Sciatic nerve (tissue), 2 donors: ENCODE measurements around the gene CDO1. TPM values are rescaled to one million over a fixed set of nuclear protein-coding genes. Genes with fewer than 3 reads are reported as not detected.
"Not testable (repeated sequence)": the region's sequence is repeated elsewhere in the genome, so short reads cannot be mapped to it uniquely, and the experiment has no call there.

Experiments used
- ATAC-seq: fragments of 200-7000 bp; cut with Tn5 transposase; one replicate; pipeline ENCODE4 v1.9.1; 2020; ENCODE audit warnings: mild to moderate bottlenecking, moderate library complexity
- DNase-seq: peaks from one replicate; pipeline ENCODE4 v3.0.0-alpha.2; 2020; ENCODE audit warnings: low spot score
- intact Hi-C: fragments of 100-400 bp; cut with DNase I; formaldehyde crosslinking; loops from one replicate; pipeline ENCODE4 v1.14.2; 2022
- total RNA-seq: library from RNA; stranded (reverse); fragmentation: NEBNext Ultra II Directional; extraction: Animal tissue kit (Norgen Biotek cat#: 25700); gene quantifications from one replicate; pipeline ENCODE4 v1.2.1, GENCODE V29; 2021
- donor health status: DM: no; HTN: no; CAD: no.
- donor health status: DM: no; HTN: no; CAD: no.

CDO1 gene
- total RNA-seq, 1 donor from 2014 or later = 72.8 TPM

- DNase-seq (no peak), ATAC-seq (no peak)
- intact Hi-C loops = loop anchor here (5.0 kb wide), 1 partner anchor 207 kb away; no protein-coding TSS in a partner anchor
These were observed 22.5 kb upstream of the CDO1 start for GRCh38 chr5:115838885-115839518.

DNA sequence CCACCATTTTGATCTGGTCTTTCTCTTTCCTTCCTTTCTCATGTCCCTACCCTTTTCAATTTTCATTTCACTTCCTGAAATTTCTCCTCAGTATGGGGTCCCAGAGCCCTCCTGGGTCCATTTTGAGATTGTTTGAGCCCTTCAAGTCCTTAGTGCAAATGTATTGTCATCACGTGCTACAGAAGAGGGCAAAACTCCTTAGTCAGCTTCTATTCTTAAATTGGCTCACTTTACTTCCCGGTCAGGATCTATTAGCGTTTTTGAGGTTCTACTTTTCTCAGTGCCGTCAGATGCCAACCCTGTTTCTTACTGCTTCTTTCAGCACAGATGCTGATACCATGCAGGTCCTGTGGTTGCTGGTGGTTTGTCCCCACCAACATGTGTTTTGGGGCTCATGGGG is 19.0 kb upstream of the CDO1 start:
- ATAC-seq (no peak), DNase-seq (no peak)
- intact Hi-C loops = loop anchor here (5.0 kb wide), 1 partner anchor 203 kb away; no protein-coding TSS in a partner anchor

DNA sequence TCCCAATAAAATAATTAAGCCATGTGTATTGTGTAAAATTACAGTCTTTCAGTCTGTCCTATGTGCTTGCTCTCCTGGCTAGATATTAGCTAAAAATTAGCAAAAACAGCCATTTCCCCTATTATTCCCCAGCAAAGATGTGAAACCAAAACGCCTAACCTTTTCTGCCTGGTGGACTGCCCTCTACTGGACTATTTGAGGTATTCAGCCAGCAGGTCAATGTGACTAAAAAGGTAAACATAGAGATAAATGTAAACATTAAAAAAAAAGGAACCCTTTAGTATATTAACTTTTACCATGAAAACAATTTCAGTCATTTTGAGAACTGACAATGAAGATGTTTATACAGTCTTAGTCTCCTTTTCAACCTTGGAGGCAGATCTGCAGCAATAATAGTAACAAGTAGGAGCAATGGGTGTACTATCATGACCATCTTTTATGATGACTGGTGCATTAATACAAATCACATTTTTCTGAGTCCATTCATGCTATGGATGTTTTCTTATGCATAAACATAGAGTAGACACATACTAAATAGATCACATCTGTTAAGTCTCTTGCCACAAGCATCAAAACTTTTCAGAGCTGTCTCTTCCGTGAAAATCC is 14.8 kb upstream of the CDO1 start:
- peak; percentile 75 for ATAC-seq
- no peak for DNase-seq
- intact Hi-C loops = no loop called here

DNA sequence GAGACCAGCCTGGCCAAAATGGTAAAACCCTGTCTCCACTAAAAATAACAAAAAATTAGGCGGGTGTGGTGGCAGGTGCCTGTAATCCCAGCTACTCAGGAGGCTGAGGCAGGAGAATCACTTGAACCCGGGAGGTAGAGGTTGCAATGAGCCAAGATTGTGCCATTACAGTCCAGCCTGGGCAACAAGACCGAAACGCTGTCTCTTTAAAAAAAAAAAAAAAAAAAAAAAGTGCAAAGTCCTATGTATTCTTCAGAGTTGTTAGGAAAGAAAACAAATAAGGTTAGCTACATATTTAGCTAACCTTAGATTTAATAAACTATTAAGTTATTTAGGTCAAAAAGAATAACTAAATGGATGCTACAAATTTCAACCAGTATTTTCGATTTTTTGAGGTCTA is 13.5 kb upstream of the CDO1 start:
- DNase-seq (no peak), ATAC-seq (no peak)
- intact Hi-C loops = no loop called here

DNA sequence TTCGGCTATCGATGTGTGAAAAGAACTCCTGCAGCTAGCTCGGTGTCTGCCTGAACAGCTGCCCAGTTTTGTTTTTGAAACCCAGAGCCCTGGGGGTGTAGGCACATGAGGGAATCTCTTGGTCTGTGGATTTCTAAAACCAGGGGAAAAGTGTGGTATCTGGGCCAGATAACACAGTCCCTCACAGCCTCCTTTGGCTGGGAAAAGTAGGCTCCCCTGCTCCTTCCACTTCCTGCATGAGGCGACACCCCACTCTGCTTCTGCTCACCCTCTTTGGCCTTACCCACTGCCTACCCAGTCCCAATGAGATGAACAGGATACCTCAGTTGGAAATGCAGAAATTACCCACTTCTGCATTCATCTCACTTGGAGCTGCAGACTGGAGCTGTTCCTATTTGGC is 9.5 kb upstream of the CDO1 start:
- intact Hi-C loops = no loop called here
- ATAC-seq (no peak), DNase-seq (no peak)

DNA sequence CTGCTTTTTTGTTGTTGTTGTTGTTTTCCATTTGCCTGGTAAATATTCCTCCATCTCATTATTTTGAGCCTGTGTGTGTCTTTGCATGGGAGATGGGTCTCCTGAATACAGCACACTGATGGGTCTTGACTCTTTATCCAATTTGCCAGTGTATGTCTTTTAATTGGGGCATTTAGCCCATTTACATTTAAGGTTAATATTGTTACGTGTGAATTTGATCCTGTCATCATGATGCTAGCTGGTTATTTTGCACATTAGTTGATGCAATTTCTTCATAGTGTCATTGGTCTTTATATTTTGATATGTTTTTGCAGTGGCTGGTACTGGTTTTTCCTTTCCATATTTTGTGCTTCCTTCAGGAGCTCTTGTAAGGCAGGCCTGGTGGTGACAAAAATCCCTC is 8.5 kb upstream of the CDO1 start:
- DNase-seq, intact Hi-C loops, ATAC-seq: not testable (repeated sequence)

GRCh38 chr5:115820846-115821245 is 4.4 kb upstream of the CDO1 start:
- intact Hi-C loops = no loop called here
- ATAC-seq (no peak), DNase-seq (no peak)

DNA sequence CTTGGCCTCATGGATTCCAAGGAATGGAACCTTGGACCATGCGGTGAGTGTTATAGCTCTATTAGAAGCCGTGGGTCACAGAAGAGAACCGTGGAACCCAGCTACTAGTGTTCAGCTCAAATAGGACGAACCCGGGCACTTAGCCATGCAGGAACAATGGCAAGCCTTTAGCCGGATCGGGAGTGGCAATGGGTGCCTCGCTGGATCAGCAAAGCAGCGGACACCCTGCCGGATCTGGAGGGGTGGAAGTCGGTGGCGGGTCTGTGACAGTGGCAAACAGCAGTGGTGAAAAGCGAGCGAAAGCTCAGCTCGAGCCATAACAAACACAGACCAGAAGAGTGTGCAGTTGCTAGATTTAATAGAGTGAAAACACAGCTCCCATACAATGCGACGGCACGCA is 2.4 kb upstream of the CDO1 start:
- ATAC-seq = no peak
- no peak for DNase-seq
- intact Hi-C loops = no loop called here

GRCh38 chr5:115817386-115817785 is 927 bp upstream of the CDO1 start:
- intact Hi-C loops = no loop called here
- ATAC-seq = no peak

GRCh38 chr5:115815693-115816225 is 700 bp downstream of the CDO1 start:
- ATAC-seq (peak; percentile 45), DNase-seq (peak; percentile 60)
- intact Hi-C loops = no loop called here

More at GRCh38 chr5:115817386-115817785, 927 bp upstream of the CDO1 start:
- no peak for DNase-seq

- DNase-seq = no peak
- ATAC-seq = no peak
- intact Hi-C loops = no loop called here
These were observed 1.3 kb downstream of the CDO1 start for GRCh38 chr5:115815006-115815692.

DNA sequence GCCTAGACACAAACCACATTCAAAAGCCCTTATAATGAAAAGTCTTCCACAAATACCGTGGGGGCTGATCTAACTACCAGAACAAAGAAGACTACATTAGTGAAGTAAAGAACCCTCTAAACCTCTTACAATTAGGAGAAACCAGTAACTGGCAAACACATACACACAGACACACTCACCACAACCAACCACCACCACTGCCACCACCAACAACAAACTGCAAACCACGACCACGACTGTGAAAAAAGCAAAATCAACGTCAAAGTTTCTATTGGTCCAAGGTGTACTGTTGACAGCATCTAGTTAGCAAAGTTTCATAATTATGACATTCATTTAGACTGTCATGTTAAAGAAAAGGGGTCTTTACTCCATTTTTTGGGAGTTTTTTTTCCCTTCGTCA is 2.7 kb downstream of the CDO1 start:
- no peak for ATAC-seq
- intact Hi-C loops = no loop called here
- no peak for DNase-seq

DNA sequence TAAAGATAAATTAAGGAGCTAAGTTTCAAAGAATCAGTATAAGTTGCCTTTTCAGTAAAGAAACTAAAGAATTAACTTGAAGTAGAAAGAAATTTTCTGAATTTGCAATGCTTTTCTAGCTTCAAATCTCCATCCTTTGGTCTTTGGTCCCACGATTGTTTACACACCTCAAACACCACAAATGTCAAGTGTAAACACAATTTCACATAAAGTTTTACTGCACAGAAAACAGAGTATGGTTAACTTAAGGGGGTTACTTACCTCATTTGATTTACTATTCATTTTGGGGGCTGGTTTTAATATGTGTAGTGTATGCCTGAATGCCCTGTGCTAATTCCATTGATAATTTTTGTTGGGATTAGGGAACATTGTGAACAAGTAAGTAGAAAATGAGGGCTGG is 4.1 kb downstream of the CDO1 start:
- DNase-seq (no peak), ATAC-seq (no peak)
- intact Hi-C loops = no loop called here

GRCh38 chr5:115811406-115811805 is 5.1 kb downstream of the CDO1 start:
- DNase-seq = no peak
- intact Hi-C loops = no loop called here
- ATAC-seq = no peak

- intact Hi-C loops = no loop called here
- no peak for ATAC-seq
- DNase-seq = no peak
These were observed 5.7 kb downstream of the CDO1 start for GRCh38 chr5:115810761-115811160.

DNA sequence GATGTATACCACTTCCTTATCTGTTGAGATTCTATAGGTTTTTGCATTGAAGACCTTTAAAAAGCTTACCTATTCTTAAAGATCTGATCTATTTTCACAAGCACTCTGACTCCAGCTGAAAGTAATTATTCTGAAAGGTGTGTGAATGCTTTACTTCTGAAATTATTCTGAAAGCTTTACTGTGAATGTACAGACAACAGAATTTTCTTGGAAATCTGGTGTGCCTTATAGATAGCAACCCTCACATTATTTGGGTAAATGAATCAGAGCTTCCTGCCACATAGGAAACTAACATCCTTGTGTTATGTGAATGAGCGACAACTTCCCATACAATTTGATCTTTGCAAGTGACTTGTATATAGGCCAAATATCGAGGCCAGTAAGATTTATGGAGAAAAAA is 6.5 kb downstream of the CDO1 start:
- ATAC-seq (no peak), DNase-seq (no peak)
- intact Hi-C loops = no loop called here

DNA sequence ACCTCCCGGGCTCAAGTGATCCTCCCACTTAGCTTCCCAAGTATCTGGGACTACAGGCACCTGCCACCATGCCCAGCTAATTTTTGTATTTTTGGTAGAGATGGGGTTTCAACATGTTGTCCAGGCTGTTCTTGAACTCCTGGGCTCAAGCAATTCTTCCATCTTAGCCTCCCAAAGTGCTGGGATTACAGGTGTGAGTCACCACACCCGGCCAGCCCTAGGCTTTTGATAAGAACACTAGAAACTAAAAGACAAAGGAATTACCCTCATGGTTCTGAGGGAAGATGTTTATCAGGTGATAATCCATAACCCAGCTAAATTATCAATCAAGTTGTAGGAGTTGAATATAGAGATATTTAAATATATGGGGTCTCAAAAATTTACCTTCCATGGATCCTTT is 8.4 kb downstream of the CDO1 start:
- DNase-seq, ATAC-seq, intact Hi-C loops: not testable (repeated sequence)

- no peak for DNase-seq
- no peak for ATAC-seq
- intact Hi-C loops = no loop called here
These were observed 8.8 kb downstream of the CDO1 start for GRCh38 chr5:115807654-115808052.

- DNase-seq = no peak
- no peak for ATAC-seq
- intact Hi-C loops = no loop called here
These were observed 9.3 kb downstream of the CDO1 start for GRCh38 chr5:115806986-115807653.

- ATAC-seq = no peak
- intact Hi-C loops = no loop called here
These were observed 14.5 kb downstream of the CDO1 start for GRCh38 chr5:115801984-115802383.

More at GRCh38 chr5:115801984-115802383, 14.5 kb downstream of the CDO1 start:
- DNase-seq = no peak
